Stimulated activated CD4-positive, alpha-beta T cell treated with anti-CD3 and anti-CD28 coated beads, Interleukin-4, amount 100 ng/mL, for 48 hours (primary cell): Measurements from ENCODE around the gene TIAL1.
"Not testable (repeated sequence)": the region's sequence is repeated elsewhere in the genome, so short reads cannot be mapped to it uniquely, and the experiment has no call there.

Experiments
- DNase-seq, 2 donors: peaks; one replicate each; pipeline ENCODE4 v3.0.0-alpha.2; 2020; ENCODE audit warnings: low read depth in 2 of 2

The TIAL1 gene

GRCh38 chr10:119532251-119532650 is 64.5 kb downstream of the TIAL1 start:
- DNase-seq: not testable (repeated sequence)

- DNase-seq: no peak
Measured at GRCh38 chr10:119531067-119531466, 65.7 kb downstream of the TIAL1 start.

- not testable (repeated sequence) for DNase-seq
Measured at GRCh38 chr10:119528663-119529237, 68.0 kb downstream of the TIAL1 start.

- DNase-seq: no peak
Measured at GRCh38 chr10:119526621-119527592, 69.9 kb downstream of the TIAL1 start.

DNA sequence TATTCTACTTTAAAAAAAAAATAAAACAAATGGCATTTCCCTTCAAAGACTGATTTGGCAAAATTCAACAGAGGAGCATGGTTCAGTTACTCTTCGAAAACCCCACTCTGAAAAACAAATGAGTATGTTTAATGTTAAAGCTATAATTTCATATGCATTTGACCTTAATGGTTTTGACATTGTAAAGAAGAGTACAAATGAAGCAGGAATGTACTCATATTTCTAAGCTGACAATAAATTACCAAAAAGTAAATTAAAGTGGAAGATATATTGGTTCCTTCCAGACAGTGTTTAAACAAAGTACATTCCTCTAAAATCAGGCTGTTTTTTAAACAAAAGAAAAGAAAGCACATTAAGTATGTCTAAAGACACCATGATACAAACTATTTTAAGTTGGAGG is 70.6 kb downstream of the TIAL1 start:
- DNase-seq: no peak

- no peak for DNase-seq
Measured at GRCh38 chr10:119525116-119525515, 71.6 kb downstream of the TIAL1 start.

DNA sequence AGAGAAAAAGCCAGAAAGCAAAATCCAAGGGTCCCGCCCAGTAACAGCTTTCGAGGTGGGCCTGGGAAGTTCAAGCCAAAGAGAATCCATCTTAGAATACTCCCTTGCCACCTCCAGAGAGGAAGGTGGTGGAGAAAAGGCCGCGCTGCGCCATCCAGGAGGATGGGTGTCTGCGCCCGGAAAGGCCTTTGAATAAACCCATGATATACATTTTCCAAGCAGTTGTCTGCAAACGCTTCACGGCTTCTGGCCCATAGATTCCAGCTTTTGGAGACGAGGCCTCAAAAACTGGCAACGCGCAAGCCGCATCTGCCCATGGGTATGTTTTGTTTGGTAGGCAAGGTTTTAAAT is 72.1 kb downstream of the TIAL1 start:
- DNase-seq: no peak

GRCh38 chr10:119523895-119524719 is 72.7 kb downstream of the TIAL1 start:
- no peak for DNase-seq
